ENCODE results near the gene PCDHGA6. TPM values are rescaled to one million over a fixed set of nuclear protein-coding genes. Genes with fewer than 3 reads are reported as not detected.
"Not testable (repeated sequence)": the region's sequence is repeated elsewhere in the genome, so short reads cannot be mapped to it uniquely, and the experiment has no call there.

PCDHGA6 gene
- total RNA-seq, 4 donors from 2014 or later, result 3.3 to 7.3 (median 5.3) TPM

DNA sequence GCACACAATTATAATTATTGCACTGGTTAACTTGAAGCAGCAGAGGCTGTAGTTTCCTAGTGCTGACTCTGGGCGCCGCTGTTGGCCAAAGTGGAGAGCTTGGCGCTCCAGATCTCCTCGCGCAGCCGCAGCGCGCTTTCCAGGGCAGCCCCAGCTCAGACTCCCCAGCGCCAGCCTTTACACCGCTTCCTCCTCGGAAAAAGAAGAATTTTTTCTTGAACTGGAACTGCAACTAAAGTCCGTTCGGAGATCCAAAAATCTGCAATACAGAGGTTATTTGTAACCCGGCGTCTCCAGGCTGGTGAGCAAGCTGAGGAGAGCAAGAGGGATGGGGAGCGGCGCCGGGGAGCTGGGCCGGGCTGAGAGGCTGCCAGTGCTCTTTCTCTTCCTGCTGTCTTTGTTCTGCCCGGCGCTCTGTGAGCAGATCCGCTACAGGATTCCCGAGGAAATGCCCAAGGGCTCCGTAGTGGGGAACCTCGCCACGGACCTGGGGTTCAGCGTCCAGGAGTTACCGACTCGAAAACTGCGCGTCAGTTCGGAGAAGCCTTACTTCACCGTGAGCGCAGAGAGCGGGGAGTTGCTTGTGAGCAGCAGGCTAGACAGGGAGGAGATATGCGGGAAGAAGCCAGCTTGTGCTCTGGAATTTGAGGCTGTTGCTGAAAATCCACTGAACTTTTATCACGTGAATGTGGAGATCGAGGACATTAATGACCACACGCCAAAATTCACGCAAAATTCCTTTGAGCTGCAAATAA, 14.0 kb downstream of the PCDHGA6 start, which contains the start of gene PCDHGB4:
Gene PCDHGB4, plus strand, starts transcription at position 142 of the 755 bp plus-strand sequence. Its CDS starts 187 bp downstream, at position 329.
- TF ChIP-seq, protein P1, sequence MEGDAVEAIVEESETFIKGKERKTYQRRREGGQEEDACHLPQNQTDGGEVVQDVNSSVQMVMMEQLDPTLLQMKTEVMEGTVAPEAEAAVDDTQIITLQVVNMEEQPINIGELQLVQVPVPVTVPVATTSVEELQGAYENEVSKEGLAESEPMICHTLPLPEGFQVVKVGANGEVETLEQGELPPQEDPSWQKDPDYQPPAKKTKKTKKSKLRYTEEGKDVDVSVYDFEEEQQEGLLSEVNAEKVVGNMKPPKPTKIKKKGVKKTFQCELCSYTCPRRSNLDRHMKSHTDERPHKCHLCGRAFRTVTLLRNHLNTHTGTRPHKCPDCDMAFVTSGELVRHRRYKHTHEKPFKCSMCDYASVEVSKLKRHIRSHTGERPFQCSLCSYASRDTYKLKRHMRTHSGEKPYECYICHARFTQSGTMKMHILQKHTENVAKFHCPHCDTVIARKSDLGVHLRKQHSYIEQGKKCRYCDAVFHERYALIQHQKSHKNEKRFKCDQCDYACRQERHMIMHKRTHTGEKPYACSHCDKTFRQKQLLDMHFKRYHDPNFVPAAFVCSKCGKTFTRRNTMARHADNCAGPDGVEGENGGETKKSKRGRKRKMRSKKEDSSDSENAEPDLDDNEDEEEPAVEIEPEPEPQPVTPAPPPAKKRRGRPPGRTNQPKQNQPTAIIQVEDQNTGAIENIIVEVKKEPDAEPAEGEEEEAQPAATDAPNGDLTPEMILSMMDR (IDR thresholded peaks at IDR 0.05), result peak in 1 of 2 donors; percentile 17

DNA sequence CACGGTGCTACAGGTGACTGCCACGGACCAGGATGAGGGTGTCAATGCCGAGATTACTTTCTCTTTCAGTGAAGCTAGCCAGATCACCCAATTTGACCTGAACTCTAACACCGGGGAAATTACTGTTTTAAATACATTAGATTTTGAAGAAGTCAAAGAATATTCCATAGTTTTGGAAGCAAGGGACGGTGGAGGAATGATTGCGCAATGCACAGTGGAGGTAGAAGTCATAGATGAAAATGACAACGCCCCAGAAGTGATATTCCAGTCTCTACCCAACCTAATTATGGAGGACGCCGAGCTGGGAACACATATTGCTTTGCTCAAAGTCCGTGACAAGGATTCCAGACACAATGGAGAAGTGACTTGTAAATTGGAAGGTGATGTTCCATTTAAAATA, 15.0 kb downstream of the PCDHGA6 start:
- Histone ChIP-seq H3K4me1 (no peaks in the 10 kb centered on the region), H3K9me3 (peaks cover 73% of the 10 kb centered on the region), H3K36me3 (no peaks in the 10 kb centered on the region), H3K27ac (no peak overlapping the region), H3K4me3 (no peak overlapping the region), H3K27me3 (peaks cover 9% of the 10 kb centered on the region)
- 46% methylated on average over 10 of the region's 10 CpGs for WGBS
- no peak for DNase-seq (ENCODE audit: low spot score in 2 of 2)
- no peak for TF ChIP-seq EP300 (IDR thresholded peaks at IDR 0.05)
- TF ChIP-seq POLR2A (IDR thresholded peaks at IDR 0.05), result no peak
- TF ChIP-seq, protein P1 (IDR thresholded peaks at IDR 0.05), result no peak
- TF ChIP-seq POLR2AphosphoS5 (IDR thresholded peaks at IDR 0.05), result no peak

More for the DNA sequence above, 14.0 kb downstream of the PCDHGA6 start, which contains the start of gene PCDHGB4:
- not testable (repeated sequence) for H3K27ac ChIP-seq; H3K4me3 ChIP-seq; H3K27me3 ChIP-seq; H3K36me3 ChIP-seq; H3K4me1 ChIP-seq; DNase-seq (ENCODE audit: low spot score in 2 of 2)
- H3K9me3 ChIP-seq, result peaks cover 73% of the 10 kb centered on the region
- WGBS, result 4% methylated on average over 17 of the region's 40 CpGs

DNA sequence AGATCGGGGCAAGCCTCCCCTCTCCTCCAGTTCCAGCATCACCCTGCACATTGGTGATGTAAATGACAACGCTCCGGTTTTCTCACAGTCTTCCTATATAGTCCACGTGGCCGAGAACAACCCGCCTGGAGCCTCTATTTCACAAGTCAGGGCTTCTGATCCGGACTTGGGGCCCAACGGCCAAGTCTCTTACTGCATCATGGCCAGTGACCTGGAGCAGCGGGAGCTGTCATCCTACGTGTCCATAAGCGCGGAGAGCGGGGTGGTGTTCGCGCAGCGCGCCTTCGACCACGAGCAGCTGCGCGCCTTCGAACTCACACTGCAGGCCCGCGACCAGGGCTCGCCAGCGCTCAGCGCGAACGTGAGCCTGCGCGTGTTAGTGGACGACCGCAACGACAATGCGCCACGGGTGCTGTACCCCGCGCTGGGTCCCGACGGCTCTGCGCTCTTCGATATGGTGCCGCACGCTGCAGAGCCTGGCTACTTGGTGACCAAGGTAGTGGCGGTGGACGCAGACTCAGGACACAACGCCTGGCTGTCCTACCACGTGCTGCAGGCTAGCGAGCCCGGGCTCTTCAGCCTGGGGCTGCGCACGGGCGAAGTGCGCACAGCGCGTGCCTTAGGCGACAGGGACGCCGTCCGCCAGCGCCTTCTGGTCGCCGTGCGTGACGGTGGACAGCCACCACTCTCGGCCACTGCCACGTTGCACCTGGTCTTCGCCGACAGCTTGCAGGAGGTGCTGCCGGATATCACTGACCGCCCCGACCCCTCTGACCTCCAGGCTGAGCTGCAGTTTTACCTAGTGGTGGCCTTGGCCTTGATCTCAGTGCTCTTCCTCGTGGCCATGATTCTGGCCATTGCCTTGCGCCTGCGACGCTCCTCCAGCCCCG, 15.7 kb downstream of the PCDHGA6 start:
- Histone ChIP-seq H3K27ac (no peak overlapping the region), H3K4me1 (no peaks in the 10 kb centered on the region), H3K9me3 (peaks cover 73% of the 10 kb centered on the region), H3K36me3 (no peaks in the 10 kb centered on the region), H3K4me3 (no peak overlapping the region), H3K27me3 (peaks cover 9% of the 10 kb centered on the region)
- 38% methylated on average over 46 of the region's 77 CpGs for WGBS
- TF ChIP-seq POLR2AphosphoS5 (IDR thresholded peaks at IDR 0.05) (no peak), POLR2A (IDR thresholded peaks at IDR 0.05) (no peak), EP300 (IDR thresholded peaks at IDR 0.05) (no peak)
- TF ChIP-seq, protein P1 (IDR thresholded peaks at IDR 0.05), result no peak
- no peak for DNase-seq (ENCODE audit: low spot score in 2 of 2)

DNA sequence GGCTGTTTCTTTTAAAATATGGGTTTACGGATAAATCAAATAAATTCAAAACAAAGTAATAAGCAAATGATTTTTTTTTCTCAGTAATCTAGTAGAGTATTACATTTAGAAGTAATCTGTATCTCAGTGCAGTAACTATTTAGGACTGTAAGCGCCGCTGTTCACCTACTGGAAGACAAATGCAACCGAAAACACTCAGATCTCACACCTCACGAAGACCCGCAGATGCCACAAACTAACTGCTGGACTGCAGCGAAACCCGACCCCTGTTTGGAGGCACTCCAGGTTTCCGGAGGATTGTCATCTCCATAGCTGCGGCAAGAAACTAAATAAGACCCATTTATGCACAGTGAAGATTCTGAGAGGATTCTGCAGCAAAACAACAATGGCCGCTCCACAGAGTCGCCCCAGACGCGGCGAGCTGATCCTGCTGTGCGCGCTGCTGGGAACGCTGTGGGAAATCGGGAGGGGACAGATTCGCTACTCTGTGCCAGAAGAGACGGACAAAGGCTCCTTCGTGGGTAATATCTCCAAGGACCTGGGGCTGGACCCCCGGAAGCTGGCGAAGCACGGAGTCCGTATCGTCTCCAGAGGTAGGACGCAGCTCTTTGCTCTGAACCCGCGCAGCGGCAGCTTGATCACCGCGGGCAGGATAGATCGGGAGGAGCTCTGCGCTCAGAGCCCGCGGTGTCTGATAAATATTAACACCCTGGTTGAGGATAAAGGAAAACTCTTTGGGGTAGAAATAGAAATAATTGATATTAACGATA, 18.9 kb downstream of the PCDHGA6 start, which contains the start of gene PCDHGA8:
Gene PCDHGA8, plus strand, starts transcription at position 205 of the 770 bp plus-strand sequence. Its CDS starts 181 bp downstream, at position 386.
- H3K9me3 ChIP-seq, result peaks cover 73% of the 10 kb centered on the region
- peaks cover 9% of the 10 kb centered on the region for H3K27me3 ChIP-seq
- no peak within 1 kb of the TSS for H3K27ac ChIP-seq
- no peaks in the 10 kb centered on the region for H3K36me3 ChIP-seq
- H3K4me1 ChIP-seq, result no peaks in the 10 kb centered on the region
- no peak within 1 kb of the TSS for H3K4me3 ChIP-seq
- TF ChIP-seq EP300 (IDR thresholded peaks at IDR 0.05) (no peak), POLR2AphosphoS5 (IDR thresholded peaks at IDR 0.05) (no peak), POLR2A (IDR thresholded peaks at IDR 0.05) (no peak)
- TF ChIP-seq, protein P1 (IDR thresholded peaks at IDR 0.05), result no peak
- 40% methylated on average over 28 of the region's 38 CpGs for WGBS
- DNase-seq (ENCODE audit: low spot score in 2 of 2), result no peak

Measured in suprapubic skin (tissue), 4 donors.